ENCODE results near the gene YBX2. TPM values are rescaled to one million over a fixed set of nuclear protein-coding genes. Genes with fewer than 3 reads are reported as not detected.
A peak's percentile ranks its signal among the peaks of the same experiment; 100 is the strongest.
"Not testable (repeated sequence)": the region's sequence is repeated elsewhere in the genome, so short reads cannot be mapped to it uniquely, and the experiment has no call there.

YBX2 gene
- total RNA-seq, 4 donors from 2014 or later = 0.17 to 8.0 (median 2.4) TPM

DNA sequence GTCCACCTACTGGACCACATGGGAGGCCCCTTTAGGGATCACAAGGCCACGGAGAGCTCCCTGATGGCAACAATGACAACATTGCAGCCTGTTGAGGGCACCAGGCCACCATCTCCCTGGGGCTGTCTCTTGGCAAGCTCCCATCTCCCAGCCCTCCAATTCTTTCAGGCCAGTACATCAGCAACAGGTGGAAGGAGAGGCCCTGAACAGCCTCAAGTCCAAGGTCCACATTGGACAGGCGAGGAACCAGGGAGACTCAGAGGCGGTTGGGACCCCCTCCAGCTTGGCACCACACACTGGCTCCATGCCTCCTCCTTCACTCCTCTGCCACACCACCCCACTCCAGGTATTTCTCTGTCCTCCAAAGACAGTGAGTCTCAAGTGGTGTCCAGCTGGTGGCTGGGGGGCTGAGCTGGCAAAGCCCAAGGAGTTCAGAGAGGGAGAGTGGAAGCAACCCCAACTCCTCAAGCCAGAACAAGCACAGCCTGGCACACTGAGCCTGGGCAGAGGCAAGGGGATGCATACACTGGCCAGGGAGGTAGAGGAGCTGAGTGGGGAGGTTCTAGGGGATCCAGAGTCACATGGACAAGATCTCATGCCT is 40.6 kb upstream of the YBX2 start:
- 79 to 95% methylated on average over 3 of the region's 3 CpGs for WGBS, 2 donors
- intact Hi-C loops (cut with DNase I; ENCODE audit: low total_unique reads) = no loop called here
- no peak for DNase-seq (ENCODE audit: low spot score in 2 of 2)
- TF ChIP-seq, protein P1, sequence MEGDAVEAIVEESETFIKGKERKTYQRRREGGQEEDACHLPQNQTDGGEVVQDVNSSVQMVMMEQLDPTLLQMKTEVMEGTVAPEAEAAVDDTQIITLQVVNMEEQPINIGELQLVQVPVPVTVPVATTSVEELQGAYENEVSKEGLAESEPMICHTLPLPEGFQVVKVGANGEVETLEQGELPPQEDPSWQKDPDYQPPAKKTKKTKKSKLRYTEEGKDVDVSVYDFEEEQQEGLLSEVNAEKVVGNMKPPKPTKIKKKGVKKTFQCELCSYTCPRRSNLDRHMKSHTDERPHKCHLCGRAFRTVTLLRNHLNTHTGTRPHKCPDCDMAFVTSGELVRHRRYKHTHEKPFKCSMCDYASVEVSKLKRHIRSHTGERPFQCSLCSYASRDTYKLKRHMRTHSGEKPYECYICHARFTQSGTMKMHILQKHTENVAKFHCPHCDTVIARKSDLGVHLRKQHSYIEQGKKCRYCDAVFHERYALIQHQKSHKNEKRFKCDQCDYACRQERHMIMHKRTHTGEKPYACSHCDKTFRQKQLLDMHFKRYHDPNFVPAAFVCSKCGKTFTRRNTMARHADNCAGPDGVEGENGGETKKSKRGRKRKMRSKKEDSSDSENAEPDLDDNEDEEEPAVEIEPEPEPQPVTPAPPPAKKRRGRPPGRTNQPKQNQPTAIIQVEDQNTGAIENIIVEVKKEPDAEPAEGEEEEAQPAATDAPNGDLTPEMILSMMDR (IDR thresholded peaks at IDR 0.05) = no peak
- no peak for TF ChIP-seq POLR2A (IDR thresholded peaks at IDR 0.05)
- H3K4me3 ChIP-seq (ENCODE audit: low read depth, poor library complexity, severe bottlenecking) = no peak overlapping the region

DNA sequence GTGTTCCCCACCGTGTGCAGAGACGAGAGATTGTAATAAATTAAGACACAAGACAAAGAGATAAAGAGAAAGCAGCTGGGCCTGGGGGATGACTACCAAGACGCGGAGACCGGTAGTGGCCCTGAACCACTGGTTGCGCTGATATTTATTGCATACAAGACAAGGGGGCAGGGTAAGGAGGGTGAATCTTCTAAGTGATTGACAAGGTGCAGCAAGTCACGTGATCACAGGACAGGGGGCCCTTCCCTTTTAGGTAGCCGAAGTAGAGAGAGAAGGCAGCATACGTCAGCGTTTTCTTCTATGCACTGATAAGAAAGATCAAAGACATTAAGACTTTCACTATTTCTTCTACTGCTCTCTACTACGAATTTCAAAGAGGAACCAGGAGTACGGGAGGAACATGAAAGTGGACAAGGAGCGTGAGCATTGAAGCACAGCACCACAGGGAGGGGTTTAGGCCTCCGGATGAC is 38.2 kb upstream of the YBX2 start:
- H3K4me3 ChIP-seq (ENCODE audit: low read depth, poor library complexity, severe bottlenecking); DNase-seq (ENCODE audit: low spot score in 2 of 2): not testable (repeated sequence)
- intact Hi-C loops (cut with DNase I; ENCODE audit: low total_unique reads) = loop anchor here (1.0 kb wide), 1 partner anchor 33 kb away; no protein-coding TSS in a partner anchor
- WGBS, 2 donors = 44 to 52% methylated on average over 13 to 14 of the region's 14 CpGs

DNA sequence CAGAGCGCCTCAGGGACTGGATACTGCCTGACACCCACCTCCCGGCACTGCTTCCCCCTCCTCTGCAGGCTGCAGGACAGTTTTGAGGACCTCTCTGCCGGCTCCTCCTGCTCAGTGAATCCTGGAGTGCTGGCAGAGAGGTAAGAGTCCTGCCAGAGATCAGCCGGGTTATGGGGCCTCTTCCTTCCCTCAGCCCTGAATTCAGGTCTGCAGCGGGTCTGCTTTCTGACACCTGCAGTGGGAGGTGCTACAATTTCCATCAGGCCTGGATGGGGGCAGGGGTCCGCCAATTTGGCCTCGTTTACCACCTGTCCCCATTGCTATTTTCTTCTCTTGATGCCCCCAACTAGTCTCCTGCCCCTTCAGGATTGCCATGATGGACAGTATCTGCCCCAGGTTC is 37.7 kb upstream of the YBX2 start:
- 52 to 62% methylated on average over 6 to 7 of the region's 7 CpGs for WGBS, 2 donors
- intact Hi-C loops (cut with DNase I; ENCODE audit: low total_unique reads) = no loop called here
- no peak overlapping the region for H3K4me3 ChIP-seq (ENCODE audit: low read depth, poor library complexity, severe bottlenecking)
- no peak for DNase-seq (ENCODE audit: low spot score in 2 of 2)
- TF ChIP-seq POLR2A (IDR thresholded peaks at IDR 0.05) = no peak

DNA sequence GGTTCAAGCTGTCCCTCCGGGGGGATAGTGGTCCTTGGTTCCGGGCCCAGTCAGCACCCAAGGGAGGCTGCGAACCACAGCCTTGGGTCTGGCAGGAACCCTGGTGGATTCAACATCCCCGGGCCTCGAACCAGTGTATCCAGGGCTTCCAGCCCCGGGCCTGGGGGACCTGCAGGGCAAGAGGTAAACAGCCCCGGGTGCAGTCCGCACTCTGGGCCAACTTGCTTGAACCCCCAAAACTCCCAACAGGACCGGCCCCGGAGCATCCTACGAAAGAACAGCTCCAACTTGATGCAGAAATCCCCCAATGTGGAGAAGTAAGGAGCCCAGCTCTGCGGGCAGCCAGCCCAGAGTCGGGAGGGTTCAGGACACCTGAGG is 36.2 kb upstream of the YBX2 start:
- intact Hi-C loops (cut with DNase I; ENCODE audit: low total_unique reads) = no loop called here
- TF ChIP-seq, protein P1 (IDR thresholded peaks at IDR 0.05) = no peak
- TF ChIP-seq POLR2A (IDR thresholded peaks at IDR 0.05) = no peak
- 52 to 60% methylated on average over 8 to 11 of the region's 13 CpGs for WGBS, 2 donors
- DNase-seq (ENCODE audit: low spot score in 2 of 2) = no peak
- H3K4me3 ChIP-seq (ENCODE audit: low read depth, poor library complexity, severe bottlenecking) = no peak overlapping the region

DNA sequence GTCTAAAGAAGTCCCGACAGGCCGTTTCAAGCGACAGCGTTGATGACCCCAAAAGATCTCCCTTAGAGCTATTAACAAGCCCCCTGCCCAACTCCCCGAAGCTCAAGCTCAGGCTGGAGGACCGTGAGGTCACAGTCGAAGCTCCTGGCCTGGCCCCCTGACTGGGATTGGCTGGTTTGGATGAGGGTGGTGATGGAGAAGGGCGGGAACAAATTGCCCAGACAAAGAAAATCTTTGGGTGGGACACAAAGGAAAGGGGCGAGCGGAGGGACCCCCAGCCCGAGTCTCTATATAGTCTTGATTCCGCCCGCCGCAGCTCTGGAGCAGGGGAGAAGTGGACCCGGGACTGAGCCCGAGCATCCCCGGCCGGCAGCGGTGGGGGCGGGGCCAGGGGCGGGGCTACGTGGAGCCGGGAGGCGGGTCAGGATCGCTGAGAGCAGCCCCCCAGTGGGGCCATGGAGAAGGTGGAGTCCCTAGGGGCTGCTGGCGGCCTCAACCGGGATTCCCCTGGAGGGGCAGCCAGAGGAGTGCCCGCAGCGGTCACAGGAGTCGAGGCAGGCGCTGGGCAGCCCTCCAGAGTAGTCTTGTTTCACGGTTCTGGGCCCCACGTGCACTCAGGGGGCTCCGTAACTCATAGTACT is 35.7 kb upstream of the YBX2 start:
- 0 to 1% methylated on average over 23 to 34 of the region's 34 CpGs for WGBS, 2 donors
- TF ChIP-seq POLR2A (IDR thresholded peaks at IDR 0.05) = no peak
- TF ChIP-seq, protein P1 (IDR thresholded peaks at IDR 0.05) = no peak
- peak; percentile 71 to 94 for DNase-seq (ENCODE audit: low spot score in 2 of 2)
- intact Hi-C loops (cut with DNase I; ENCODE audit: low total_unique reads) = loop anchor here (2.0 kb wide), 1 partner anchor 73 kb away; no protein-coding TSS in a partner anchor
- peak overlapping the region; percentile 43 for H3K4me3 ChIP-seq (ENCODE audit: low read depth, poor library complexity, severe bottlenecking)

DNA sequence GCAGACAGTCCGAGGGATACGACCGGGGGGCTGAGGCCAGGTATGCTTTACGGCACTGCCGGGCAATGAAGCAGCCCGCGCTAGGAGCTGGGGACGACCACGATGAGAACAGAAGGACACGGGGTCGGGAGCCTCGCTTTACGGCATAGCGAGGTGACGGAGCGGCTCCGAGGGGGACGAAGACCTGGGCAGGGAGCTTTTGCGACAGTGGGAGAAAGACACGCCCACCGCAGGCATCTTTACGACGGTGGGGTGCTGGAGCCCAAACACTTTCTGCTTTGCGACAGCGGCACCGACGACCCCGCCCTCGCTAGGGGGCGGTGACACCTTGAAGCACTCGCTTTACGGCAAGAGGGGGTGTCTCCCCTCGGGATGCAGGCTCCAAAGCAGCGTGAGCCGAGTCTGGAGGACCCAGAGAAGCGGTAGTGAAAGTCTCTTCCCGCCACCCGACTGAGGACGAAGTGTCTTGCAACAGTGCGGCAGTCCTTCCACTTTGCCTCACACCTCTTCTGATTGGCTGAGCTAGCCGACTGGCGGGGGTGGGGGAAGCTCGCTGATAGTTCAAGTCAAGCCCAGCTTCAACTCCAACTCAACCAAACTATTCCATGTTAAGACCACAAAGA is 35.0 kb upstream of the YBX2 start:
- peak overlapping the region; percentile 66 for H3K4me3 ChIP-seq (ENCODE audit: low read depth, poor library complexity, severe bottlenecking)
- peak; percentile 98 to 100 for DNase-seq (ENCODE audit: low spot score in 2 of 2)
- peak in 1 of 2 donors; percentile 61 for TF ChIP-seq POLR2A (IDR thresholded peaks at IDR 0.05)
- TF ChIP-seq, protein P1 (IDR thresholded peaks at IDR 0.05) = no peak
- WGBS, 2 donors = 0 to 2% methylated on average over 10 to 19 of the region's 43 CpGs
- intact Hi-C loops (cut with DNase I; ENCODE audit: low total_unique reads) = loop anchor here (2.0 kb wide), 1 partner anchor 73 kb away; no protein-coding TSS in a partner anchor
